ENCODE data around the gene ZSWIM3. TPM values are rescaled to one million over a fixed set of nuclear protein-coding genes. Genes with fewer than 3 reads are reported as not detected.
"Not testable (repeated sequence)": the region's sequence is repeated elsewhere in the genome, so short reads cannot be mapped to it uniquely, and the experiment has no call there.

The ZSWIM3 gene
- total RNA-seq, 1 donor from 2014 or later = 2.0 TPM

DNA sequence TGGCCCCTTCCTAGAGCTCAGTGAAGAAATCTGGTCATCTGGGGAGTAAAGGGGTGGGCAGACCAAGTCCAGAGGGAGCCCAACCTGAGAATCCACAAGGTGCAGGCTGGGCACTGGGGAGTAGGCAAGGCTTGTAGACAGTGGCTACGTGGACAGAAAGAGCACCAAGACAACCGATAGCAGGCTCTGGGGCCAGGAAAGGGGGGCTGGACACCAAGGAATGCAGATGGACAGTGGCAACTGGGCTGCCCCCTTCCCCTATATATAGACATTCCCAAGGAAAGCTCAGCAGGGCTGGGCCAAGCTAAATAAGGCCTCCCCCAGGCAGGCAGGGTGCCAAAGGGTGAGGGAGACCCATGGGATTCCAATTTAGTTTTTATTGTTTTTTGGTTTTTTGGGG is 28.8 kb upstream of the ZSWIM3 start:
- no peak for DNase-seq (ENCODE audit: low spot score)
- intact Hi-C loops (cut with DNase I) = loop anchor here (10.0 kb wide), 1 partner anchor 136 kb away; no protein-coding TSS in a partner anchor

DNA sequence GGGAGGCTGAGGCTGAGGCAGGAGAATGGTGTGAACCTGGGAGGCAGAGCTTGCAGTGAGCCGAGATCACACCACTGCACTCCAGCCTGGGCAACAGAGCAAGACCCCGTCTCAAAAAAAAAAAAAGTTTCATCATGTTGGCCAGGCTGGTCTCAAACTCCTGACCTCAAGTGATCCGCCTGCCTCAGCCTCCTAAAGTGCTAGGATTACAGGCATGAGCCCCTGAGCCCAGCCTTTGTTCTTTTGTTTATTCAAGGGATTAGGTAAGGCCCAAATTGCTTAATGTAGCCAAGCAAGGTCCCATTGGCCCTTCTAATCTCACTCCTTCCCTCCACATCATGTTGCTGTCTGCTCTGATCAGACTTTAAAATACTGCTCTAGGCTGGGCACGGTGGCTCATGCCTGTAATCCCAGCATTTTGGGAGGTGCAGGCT is 27.7 kb upstream of the ZSWIM3 start:
- intact Hi-C loops (cut with DNase I) = loop anchor here (10.0 kb wide), 1 partner anchor 135 kb away; no protein-coding TSS in a partner anchor
- DNase-seq (ENCODE audit: low spot score) = not testable (repeated sequence)

DNA sequence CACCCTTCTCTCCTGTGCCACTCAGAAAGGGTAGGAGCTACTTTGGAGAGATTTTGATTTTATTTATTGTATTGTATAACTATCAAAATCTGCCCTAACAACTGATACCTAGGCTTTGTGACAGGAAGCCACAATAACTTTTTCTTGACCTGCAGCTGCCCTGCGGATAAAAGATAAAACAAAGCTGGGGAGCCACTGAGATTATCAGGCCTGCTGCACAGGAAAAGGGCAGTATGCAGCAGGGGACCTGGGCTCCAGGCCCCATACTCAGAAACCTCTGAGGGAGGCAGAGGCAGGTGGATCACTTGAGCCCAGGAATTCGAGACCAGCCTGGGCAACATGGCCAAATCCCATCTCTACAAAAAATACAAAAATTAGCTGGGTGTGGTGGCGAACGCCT is 24.8 kb upstream of the ZSWIM3 start:
- intact Hi-C loops (cut with DNase I) = no loop called here

DNA sequence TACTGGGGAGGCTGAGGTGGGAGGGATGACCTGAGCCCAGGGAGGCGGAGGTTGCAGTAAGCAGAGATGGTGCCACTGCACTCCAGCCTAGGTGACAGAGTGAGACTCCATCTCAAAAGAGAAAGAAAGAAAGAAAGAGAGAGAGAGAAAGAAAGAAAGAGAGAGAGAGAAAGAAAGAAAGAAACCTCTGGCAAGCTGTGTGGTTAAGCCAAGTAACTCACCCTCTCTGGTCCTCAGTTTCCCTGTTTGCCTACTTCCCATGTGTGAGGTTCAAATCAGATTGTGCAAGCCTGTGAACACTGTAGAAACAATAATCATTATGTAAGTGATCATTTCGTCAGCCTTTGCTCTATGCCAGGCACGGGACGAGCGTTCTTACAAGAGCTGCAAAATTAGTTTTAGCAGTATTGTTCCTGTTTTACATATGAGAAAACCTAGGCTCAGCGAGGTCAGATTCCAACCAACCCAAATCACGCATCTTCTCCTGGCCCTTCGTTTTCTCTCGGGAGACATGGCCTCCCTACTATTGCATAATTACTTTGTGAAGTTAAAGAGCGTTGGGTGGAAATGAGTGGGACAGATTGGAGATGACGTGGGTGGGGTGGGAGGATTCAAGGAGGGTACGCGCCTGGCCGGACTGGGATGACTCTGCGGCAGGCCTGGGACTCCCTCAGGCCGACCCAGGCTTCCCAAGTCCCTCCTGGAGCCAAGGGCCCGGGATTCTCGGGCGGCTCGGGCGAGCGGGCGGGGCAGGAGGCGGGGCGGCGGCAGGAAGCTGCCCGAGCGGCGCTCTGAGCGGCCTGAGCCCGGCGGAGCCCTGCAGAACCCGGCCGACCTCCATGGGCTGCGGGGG is 24.2 kb upstream of the ZSWIM3 start, which contains the start of gene SNX21:
TSS of gene SNX21 (plus strand) at position 770 of the 853 bp plus-strand sequence. CDS start 121 bp downstream, outside the sequence.
- intact Hi-C loops (cut with DNase I) = no loop called here
- peak; percentile 91 for DNase-seq (ENCODE audit: low spot score)

More for the DNA sequence above, 24.8 kb upstream of the ZSWIM3 start:
- no peak for DNase-seq (ENCODE audit: low spot score)

DNA sequence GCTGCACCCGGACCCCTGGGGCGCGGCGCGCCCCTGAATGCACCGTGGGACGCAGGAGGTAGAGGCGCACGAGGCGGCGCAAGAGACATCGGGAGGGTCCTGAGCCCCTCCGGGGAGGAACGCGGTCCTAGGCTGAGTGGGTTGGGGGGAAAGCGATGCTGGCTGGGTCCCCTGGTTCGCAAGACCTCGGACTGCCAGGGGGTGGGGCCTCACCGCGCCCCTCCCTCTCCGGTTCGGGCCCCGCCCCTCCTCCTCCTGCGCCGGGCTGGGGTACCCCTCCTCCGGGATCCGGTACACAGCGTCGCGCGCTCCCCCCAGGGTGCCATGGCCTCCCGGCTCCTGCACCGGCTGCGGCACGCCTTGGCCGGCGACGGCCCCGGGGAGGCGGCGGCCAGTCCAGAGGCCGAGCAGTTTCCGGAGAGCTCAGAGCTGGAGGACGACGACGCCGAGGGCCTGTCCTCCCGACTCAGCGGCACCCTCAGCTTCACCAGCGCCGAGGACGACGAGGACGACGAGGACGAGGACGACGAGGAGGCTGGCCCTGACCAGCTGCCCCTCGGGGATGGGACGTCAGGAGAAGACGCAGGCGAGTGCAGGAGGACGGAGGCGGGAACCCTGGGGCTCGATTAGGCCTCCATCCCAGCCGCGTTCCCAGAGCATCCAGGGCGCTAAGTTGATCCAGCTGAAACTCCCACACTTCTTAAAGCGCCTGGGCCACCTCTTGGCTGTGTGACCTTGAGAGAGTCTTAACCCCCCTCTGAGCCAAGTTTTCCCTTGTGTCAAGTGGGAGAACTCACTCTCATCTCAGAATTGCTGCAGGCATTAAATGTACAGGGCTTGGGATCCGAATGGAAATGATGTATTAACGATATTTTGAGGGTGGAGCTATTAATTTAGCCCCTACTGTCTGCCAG is 23.3 kb upstream of the ZSWIM3 start:
- intact Hi-C loops (cut with DNase I) = no loop called here

DNA sequence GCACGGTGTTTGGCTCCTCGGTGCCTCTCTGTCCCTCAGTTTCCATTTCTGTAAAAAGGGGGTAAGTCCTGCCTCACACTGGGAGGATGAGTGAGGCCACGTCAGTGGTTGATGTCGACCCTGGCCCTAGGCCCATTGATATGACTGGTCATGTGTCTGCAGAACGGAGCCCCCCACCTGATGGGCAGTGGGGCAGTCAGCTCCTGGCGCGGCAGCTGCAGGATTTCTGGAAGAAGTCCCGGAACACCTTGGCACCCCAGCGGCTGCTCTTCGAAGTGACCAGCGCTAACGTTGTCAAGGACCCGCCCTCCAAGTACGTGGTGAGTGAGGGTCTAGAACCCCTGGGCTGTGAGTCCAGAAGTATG is 22.6 kb upstream of the ZSWIM3 start:
- intact Hi-C loops (cut with DNase I) = no loop called here
- no peak for DNase-seq (ENCODE audit: low spot score)

More for the DNA sequence above, 23.3 kb upstream of the ZSWIM3 start:
- peak; percentile 89 for DNase-seq (ENCODE audit: low spot score)

DNA sequence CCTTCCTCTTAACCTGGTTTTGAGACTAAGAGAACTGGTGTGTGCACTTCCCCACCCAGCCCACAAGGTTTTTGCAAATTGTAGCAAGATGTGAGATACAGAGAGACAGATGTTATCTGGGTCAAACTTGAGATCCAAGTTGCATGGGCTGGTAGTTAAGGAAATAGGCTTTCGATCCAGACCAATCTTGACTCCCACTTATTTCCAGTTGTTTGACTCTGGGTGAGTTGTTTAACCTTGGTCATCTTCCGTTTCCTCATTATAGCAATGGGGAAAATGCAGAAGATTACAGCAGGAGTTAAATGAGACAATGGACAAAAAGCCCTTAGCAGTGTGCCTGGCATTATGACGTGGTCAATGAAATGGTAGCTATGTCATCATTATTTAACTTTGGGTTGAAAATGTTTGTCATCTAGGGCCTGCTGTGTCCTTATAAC is 22.1 kb upstream of the ZSWIM3 start:
- DNase-seq (ENCODE audit: low spot score) = no peak
- intact Hi-C loops (cut with DNase I) = no loop called here

DNA sequence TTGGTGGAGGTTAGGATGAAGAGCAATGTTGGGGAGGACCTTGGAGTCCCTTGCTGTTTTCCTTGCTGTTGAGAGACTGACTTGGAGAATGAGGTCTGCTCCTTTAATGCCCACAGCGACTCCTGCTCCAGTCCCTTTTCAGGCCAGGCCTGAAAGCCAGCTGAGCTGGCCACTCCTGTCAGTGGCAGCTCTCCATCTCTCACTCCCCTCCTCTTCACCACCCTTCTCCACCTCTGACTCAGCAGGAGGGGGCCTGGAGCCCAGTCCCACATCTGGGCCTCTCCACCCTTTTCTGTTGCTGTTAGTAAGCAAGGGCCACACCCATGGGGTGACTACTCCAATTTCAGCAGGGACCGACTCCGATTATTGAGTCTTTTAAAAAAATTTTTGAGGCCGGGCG is 21.6 kb upstream of the ZSWIM3 start:
- peak; percentile 76 for DNase-seq (ENCODE audit: low spot score)
- intact Hi-C loops (cut with DNase I) = no loop called here

DNA sequence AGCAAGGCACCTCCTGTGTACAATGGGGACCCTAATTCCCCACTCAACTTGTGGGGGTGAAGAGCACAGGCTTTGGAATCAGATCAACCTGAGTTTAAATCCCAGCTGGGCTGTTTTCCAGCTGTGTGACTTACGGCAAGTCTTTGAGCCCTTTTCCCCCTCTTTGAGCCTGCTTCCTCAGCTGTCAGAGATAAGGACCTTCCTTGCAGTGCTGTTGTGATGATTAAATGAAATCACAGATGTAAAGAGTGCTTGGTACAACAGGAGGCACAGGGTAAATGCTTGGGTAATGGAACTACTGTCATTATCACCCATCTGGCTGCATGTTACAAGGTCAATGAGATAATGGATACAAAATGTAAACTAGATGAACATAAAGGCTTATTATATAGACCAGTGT is 20.6 kb upstream of the ZSWIM3 start:
- intact Hi-C loops (cut with DNase I) = no loop called here
- DNase-seq (ENCODE audit: low spot score) = no peak

DNA sequence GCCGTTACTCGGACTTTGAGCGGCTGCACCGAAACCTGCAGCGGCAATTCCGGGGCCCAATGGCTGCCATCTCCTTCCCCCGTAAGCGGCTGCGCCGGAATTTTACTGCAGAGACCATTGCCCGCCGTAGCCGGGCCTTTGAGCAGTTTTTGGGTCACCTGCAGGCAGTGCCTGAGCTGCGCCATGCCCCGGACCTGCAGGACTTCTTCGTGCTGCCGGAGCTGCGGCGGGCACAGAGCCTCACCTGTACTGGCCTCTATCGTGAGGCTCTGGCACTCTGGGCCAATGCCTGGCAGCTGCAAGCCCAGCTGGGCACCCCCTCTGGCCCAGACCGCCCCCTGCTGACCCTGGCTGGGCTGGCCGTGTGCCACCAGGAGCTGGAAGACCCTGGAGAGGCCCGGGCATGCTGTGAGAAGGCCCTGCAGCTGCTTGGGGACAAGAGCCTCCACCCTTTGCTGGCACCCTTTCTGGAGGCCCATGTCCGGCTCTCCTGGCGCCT is 16.7 kb upstream of the ZSWIM3 start:
- DNase-seq (ENCODE audit: low spot score) = no peak
- intact Hi-C loops (cut with DNase I) = no loop called here

DNA sequence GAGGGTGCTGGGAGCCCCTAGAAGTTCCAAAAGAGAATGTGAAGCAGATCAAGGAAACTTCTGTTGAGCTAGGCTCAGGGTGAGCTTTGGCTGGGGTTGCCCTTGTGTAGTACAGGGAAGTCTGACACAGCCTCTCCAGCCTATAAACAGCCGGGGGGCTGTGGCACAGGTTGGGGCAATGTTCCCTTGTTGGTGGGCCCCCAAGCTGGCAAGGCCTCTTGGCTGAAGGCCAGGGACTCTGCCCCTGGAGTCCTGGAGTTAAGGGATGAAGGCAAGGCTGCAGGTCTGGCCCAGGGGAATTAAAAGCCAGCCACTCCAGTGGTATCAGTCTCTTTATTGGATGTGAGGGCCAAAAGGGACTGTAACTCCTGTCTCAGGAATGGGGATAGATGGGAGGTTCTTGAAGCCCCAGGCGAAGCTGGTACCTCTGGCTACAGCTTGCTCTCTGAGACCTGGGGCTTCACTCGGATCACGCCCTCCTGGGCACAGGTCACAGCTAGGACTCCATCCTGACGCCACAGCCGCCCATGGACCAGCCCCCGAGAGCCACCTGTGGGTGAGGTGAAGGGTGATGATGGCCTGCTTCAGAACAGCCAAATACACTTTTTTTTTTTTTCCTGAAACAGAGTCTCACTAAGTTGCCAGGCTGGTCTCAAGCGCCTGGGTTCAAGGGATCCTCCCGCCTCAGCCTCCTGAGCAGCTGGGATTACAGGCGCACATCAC is 15.8 kb upstream of the ZSWIM3 start:
- DNase-seq (ENCODE audit: low spot score) = no peak
- intact Hi-C loops (cut with DNase I) = no loop called here

DNA sequence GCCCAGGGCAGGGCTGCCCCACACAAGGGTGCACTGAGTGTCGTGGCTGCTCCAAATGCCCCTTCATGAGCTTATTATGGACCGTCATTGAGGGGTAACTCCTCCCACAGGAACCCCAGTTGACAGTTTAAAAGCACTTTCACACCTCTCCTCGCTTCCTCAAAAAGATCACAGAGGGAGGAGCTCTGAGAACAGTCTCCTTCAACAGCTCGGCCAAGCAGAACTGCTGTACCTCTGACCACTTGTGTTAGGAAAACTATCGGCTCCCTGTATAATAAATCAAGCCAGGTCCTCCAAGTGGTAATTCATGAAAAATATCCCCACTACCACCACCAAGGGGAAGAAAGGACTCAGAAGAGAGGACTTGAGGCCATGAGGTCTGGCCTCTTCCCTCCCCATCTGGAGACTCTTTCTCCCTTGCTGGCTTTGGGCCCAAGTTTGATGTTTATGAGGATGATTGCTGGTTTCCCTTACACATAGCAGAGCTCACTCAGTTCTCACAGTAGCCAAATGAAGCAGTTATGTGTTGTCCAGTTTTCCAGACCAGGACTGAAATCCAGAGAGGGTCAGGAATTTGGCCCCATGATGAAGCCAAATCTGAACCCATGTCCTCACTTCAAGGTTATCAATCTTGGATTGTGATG is 15.1 kb upstream of the ZSWIM3 start:
- DNase-seq (ENCODE audit: low spot score) = no peak
- intact Hi-C loops (cut with DNase I) = no loop called here

DNA sequence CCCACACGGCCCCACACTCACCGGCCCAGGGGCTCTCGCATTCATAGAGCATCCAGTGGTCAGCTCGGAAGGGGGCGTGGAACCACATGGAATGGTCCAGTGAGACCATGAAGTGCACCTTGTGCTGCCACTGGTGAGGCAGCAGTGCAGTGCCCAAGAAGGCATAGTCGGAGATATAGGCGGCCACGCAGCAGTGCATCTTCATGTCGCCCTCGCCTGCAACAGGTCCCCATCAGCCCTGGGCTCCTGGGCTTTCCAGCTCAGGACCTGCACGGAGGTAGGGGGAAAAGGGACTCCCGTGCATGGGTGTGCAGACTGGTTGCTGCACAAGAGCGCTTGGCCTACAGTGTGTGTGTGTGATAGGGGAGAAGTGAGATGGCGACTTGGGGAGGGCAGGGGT is 13.9 kb upstream of the ZSWIM3 start:
- intact Hi-C loops (cut with DNase I) = no loop called here

DNA sequence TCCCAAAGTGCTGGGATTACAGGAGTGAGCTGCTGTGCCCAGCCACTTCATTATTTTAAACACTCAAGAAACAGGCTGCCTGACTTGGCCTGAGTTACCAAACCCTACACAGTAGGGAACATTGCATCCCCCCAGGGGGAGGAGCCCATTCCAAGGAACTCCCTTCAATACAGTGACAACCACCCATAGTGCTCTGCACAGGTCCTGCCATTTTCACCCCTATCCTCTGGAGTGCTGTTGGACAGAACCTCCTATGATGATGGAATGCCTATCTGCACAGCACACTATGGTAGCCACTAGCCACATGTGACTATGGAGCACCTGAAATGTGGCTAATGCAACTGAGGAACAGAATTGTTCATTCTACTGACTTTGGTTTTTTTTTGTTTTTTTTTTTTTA is 12.0 kb upstream of the ZSWIM3 start:
- intact Hi-C loops (cut with DNase I) = no loop called here
- DNase-seq (ENCODE audit: low spot score) = no peak

More for the DNA sequence above, 13.9 kb upstream of the ZSWIM3 start:
- DNase-seq (ENCODE audit: low spot score) = no peak

DNA sequence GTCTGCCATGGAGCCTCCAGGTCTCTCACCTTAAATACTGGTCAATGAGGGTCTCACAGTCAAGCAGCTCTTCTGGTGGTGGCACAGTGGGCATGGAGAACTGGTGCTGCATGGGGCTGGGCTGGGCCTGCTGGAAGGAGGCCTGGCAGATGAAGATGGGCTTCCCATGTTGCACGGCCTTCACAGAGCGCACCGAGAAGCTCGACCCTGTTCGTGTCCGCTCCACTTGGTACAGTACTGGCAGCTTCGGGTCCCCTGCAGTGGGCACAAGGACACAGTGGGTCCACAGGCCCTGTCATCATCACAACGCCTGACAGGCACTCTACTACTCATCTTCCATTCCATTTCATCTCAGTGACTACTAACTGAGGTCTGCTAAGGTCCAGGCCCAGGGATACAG is 9.0 kb upstream of the ZSWIM3 start:
- intact Hi-C loops (cut with DNase I) = no loop called here
- no peak for DNase-seq (ENCODE audit: low spot score)

DNA sequence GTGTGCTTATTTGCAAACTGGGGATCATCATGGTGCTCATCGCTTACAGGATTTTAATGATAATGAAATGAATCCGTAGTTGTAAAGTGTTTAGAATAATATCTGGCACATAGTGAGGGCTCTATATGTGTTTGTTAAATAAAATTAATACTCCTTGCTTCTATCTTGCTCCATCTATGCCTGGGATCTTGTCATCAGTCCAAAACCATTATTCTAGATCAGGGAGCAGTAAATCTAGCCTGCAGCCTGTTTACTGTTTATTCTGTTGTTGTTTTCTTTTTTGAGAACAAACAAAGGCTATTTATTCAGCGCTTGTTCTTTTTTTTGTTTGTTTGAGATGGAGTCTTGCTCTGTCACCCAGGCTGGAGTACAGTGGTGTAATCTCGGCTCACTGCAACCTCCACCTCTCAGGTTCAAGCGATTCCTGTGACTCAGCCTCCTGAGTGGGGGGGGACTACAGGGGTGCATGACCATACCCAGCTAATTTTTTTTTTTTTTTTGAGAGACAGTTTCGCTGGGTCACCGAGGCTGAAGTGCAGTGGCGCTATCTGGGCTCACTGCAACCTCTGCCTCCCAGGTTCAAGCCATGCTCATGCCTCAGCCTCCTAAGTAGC is 8.3 kb upstream of the ZSWIM3 start:
- intact Hi-C loops (cut with DNase I) = no loop called here
- DNase-seq (ENCODE audit: low spot score) = no peak

DNA sequence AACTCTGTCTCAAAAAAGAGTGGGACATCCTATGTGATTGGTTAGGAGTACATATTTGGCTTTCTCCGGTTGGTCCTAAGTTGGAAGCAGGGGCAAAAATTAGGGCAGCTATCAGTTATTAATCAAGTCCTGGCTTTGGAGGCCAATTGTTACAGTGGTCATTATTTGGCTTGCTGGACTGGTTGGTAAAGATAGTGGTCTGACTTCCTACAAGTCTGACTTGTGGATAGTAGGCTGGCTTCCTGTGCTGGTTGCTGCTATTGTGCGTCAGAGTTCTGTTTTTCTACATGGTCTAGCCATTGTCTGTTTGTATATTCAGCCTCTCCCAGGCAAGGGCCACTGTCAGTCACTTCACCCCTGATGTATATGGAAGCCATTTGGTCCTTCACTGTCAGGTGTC is 7.2 kb upstream of the ZSWIM3 start:
- intact Hi-C loops (cut with DNase I) = no loop called here
- no peak for DNase-seq (ENCODE audit: low spot score)

DNA sequence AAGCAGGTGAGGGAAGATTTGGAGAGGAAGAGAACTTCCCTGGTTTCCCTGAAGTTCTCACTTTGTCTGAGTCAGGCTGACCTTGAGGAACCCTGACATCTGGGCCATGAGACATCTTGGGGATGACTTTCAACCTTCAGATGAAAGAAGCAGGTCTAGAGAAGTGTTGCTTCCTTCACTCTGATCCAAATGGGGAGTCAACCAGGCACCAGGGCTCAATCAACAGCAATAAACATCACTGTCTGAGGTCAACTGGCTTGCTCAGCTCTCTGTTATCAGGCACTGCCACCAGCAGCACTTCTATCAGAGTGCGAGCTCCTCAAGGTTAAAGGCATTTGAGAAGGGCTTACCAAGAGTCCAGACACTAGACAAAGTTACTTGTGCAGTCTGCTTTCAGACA is 6.5 kb upstream of the ZSWIM3 start:
- intact Hi-C loops (cut with DNase I) = no loop called here
- no peak for DNase-seq (ENCODE audit: low spot score)

DNA sequence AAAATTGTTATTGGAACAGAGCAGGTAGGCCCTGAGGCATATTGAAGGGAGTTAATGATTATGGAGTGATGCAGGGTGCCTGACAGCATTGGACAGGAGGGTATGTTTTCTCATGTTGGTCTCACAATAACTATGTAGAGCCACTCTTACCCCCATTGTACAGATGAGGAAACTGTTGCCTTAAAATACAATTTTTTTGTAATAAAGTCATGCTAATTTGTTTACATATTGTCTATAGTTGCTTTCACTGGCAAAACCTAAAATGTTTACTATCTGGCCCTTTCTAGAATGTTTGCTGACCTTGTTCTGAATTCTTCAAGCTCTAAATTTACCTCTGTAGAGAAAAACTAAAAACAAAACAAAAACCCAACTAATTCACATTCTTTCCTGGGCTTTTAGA is 5.9 kb upstream of the ZSWIM3 start:
- intact Hi-C loops (cut with DNase I) = no loop called here
- DNase-seq (ENCODE audit: low spot score) = no peak
